ENCODE results near the gene PSKH1.

DNA sequence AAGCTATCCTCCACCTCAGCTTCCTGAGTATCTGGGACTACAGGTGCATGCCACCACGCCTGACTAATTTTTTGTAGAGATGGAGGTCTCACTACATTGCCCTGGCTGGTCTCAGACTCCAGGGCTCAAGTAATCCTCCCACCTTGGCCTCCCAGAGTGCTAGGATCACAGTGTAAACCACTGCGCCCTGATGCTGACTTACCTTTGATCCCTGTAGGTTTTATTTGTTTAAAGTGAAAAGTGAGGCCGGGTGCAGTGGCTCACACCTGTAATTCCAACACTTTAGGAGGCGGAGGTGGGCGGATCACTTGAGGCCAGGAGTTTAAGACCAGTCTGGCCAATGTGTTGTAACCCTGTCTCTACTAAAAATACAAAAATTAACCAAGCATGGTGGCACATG is 8.7 kb downstream of the PSKH1 start:
- TF ChIP-seq, protein P1, sequence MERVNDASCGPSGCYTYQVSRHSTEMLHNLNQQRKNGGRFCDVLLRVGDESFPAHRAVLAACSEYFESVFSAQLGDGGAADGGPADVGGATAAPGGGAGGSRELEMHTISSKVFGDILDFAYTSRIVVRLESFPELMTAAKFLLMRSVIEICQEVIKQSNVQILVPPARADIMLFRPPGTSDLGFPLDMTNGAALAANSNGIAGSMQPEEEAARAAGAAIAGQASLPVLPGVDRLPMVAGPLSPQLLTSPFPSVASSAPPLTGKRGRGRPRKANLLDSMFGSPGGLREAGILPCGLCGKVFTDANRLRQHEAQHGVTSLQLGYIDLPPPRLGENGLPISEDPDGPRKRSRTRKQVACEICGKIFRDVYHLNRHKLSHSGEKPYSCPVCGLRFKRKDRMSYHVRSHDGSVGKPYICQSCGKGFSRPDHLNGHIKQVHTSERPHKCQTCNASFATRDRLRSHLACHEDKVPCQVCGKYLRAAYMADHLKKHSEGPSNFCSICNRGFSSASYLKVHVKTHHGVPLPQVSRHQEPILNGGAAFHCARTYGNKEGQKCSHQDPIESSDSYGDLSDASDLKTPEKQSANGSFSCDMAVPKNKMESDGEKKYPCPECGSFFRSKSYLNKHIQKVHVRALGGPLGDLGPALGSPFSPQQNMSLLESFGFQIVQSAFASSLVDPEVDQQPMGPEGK (CRISPR knock-in tag; IDR thresholded peaks at IDR 0.05; ENCODE audit: borderline replicate concordance): no peak
- TF ChIP-seq CSDC2 (CRISPR knock-in tag; IDR thresholded peaks at IDR 0.05) (no peak), ZC3H10 (CRISPR knock-in tag; IDR thresholded peaks at IDR 0.05) (no peak), ZNF8 (CRISPR knock-in tag; IDR thresholded peaks at IDR 0.05) (no peak), GLIS3 (CRISPR knock-in tag; IDR thresholded peaks at IDR 0.05) (no peak), ESRRG (CRISPR knock-in tag; IDR thresholded peaks at IDR 0.05) (no peak)
- TF ChIP-seq, protein P2, sequence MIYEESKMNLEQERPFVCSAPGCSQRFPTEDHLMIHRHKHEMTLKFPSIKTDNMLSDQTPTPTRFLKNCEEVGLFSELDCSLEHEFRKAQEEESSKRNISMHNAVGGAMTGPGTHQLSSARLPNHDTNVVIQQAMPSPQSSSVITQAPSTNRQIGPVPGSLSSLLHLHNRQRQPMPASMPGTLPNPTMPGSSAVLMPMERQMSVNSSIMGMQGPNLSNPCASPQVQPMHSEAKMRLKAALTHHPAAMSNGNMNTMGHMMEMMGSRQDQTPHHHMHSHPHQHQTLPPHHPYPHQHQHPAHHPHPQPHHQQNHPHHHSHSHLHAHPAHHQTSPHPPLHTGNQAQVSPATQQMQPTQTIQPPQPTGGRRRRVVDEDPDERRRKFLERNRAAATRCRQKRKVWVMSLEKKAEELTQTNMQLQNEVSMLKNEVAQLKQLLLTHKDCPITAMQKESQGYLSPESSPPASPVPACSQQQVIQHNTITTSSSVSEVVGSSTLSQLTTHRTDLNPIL (CRISPR knock-in tag; IDR thresholded peaks at IDR 0.05; ENCODE audit: low read depth): no peak
